GM21360 (cell line): ENCODE data around the gene IGFL3.
"Not testable (repeated sequence)": the region's sequence is repeated elsewhere in the genome, so short reads cannot be mapped to it uniquely, and the experiment has no call there.

Source experiments
- ATAC-seq: cut with Tn5 transposase; IDR thresholded peaks from one replicate; pipeline ENCODE4 v1.9.1; 2021; ENCODE audit warnings: mild to moderate bottlenecking, moderate library complexity; ENCODE audit not compliant: unreplicated experiment

Gene IGFL3

GRCh38 chr19:46078573-46079332, 45.7 kb downstream of the IGFL3 start:
- not testable (repeated sequence) for ATAC-seq

DNA sequence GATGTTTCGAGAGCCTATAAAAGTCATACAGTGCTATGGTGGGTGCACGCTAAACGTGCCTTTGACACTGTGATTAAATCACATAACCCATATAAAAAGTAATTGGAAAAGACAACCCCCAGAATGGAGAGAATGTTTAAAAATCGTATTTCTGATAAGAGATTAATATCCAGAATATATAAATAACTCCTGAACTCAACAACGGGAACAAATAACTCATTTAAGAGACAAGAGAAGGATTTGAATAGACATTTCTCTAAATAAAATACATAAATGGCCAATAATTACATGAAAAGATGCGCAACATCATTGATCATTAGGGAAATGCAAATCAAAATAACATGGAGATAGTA, 46.7 kb downstream of the IGFL3 start:
- no peak for ATAC-seq

DNA sequence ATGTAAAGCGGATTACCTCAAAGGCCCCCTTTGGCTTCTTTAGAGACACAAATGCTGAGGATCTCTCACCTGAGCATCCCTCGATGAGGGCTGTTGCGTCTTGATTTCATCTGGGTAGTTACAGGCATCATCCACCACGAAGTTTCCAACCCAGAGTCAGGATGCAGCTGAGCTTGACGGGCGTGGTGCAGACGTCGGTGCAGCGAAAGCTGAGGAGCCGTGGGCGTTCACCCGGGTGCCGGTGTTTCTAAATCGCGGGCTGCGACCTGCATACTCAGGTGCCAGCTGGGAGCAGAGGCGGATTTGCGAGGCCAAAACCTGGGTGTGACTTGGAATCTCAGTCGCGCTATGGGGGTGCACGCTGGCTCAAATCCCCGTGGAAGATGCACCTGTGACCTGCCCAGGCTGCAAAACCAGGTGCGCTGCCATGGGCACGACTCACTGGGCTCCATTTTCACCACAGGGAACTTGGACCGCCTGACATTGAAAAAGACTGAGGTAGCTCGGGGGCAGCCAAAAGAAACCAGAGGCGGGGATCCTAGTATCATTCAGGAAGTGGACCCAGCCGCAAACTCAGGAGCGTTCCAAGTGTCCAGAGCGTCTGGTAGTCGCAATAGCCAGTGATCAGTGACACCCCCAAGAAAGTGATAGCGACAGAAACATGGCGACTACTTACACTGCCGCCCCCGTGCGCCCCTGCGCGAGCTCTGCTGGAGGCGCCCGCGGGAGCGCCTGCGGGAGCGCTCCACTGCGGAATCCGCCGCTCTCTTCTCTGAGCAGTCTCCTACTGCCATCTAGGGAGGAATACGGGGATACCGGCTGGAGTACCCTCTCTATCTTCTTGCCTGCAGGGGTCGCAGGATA, 47.3 kb downstream of the IGFL3 start:
- ATAC-seq: no peak

- no peak for ATAC-seq
Observed at GRCh38 chr19:46076031-46076880, 48.2 kb downstream of the IGFL3 start.

DNA sequence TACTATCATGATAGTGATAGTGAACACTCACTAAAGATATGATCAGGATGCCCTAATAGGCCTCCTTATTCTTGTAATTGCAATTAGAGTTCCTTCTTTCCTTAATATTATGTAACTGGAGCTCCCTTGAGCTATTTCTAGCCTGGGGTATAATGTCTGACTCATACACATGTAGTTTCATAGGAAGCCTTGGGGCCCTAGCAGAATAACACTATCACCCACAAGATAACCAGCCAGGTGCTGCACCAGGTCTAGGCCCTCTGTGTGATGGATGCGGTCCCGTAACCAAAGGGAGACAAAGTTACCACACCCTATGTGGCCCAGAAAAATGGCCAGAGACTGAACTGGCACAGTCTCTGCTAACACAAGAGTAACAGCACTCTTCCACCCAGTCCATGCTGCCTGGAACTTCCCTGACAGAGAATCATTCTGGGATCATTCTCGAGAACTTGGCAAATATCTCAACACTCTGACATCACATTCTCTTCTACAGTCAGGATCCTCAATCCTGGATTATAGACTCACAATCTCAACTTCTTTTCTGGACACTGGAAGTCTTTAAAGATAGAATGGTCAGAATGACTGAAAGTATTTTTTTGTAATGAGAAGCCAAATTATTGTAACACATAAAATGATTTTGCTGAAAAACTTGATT, 51.1 kb downstream of the IGFL3 start:
- ATAC-seq: no peak
